Right lobe of liver (tissue), 4 donors: ENCODE data around the gene PARP9.

Experiments
- POLR2A ChIP-seq: fragments of 450-650 bp; IDR thresholded peaks from one replicate; pipeline ENCODE4 v1.6.1; 2017; ENCODE audit warnings: antibody characterized with exemption, mild to moderate bottlenecking
- TF ChIP-seq, protein P1 (sequence below), 4 donors: fragments of 200-600 bp in 3 of 4; fragments of 450-650 bp in 1 of 4; IDR thresholded peaks; one replicate each; pipeline versions ENCODE4 v1.5.1 to v1.8.0; 2016 to 2022; ENCODE audit warnings: antibody characterized with exemption in 4 of 4, mild to moderate bottlenecking in 2 of 4
- donor health status: DM: no; HTN: no; CAD: no.
- donor health status: DM: no; HTN: no; CAD: no.
- donor health status: DM: no; HTN: yes; CAD: no.

DNA sequence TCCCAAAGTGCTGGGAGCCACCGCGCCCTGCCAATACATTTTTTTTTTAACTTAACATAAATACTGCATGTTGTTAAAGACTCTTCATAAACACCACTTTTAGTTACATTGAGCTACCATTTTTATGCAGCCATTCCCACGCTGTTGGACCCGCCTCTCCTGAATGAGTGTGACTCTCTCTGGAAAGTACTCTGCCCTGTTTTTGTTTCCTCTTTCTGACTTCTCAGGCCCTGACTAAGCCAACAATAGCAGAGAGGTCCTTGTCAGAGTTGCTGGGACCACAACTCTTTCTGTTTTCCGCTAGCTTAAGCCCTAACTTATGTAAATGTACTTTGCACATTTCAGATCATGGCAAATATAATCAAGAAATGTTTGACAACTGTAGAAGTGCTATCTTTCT, 48.6 kb upstream of the PARP9 start:
- TF ChIP-seq, protein P1, sequence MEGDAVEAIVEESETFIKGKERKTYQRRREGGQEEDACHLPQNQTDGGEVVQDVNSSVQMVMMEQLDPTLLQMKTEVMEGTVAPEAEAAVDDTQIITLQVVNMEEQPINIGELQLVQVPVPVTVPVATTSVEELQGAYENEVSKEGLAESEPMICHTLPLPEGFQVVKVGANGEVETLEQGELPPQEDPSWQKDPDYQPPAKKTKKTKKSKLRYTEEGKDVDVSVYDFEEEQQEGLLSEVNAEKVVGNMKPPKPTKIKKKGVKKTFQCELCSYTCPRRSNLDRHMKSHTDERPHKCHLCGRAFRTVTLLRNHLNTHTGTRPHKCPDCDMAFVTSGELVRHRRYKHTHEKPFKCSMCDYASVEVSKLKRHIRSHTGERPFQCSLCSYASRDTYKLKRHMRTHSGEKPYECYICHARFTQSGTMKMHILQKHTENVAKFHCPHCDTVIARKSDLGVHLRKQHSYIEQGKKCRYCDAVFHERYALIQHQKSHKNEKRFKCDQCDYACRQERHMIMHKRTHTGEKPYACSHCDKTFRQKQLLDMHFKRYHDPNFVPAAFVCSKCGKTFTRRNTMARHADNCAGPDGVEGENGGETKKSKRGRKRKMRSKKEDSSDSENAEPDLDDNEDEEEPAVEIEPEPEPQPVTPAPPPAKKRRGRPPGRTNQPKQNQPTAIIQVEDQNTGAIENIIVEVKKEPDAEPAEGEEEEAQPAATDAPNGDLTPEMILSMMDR (IDR thresholded peaks at IDR 0.05): no peak
- TF ChIP-seq POLR2A: no peak
